Left colon (tissue), 2 donors: Measurements from ENCODE around the gene SKAP1. TPM values are rescaled to one million over a fixed set of nuclear protein-coding genes. Genes with fewer than 3 reads are reported as not detected.

Experiments used
- ATAC-seq: fragments of 200-7000 bp; cut with Tn5 transposase; one replicate; pipeline ENCODE4 v1.9.1; 2020; ENCODE audit warnings: mild to moderate bottlenecking, moderate library complexity
- DNase-seq, 2 donors: peaks; one replicate each; pipeline ENCODE4 v3.0.0-alpha.2; 2020
- intact Hi-C, 2 donors: fragments of 100-400 bp; cut with DNase I in 1 of 2; cut with micrococcal nuclease in 1 of 2; formaldehyde crosslinking; loops; one replicate each; pipeline versions ENCODE4 v1.11.2 to v1.14.0; 2022; cut with DNase I, micrococcal nuclease
- total RNA-seq, 2 donors: library from RNA; stranded (reverse); fragmentation: NEBNext Ultra II Directional; extraction: Animal tissue kit (Norgen Biotek cat#: 25700); gene quantifications; one replicate each; pipeline ENCODE4 v1.2.1, GENCODE V29; 2021
- donor health status: DM: no; HTN: no; CAD: no.
- donor health status: DM: yes; HTN: yes; CAD: no.

Gene SKAP1
- total RNA-seq, 2 donors from 2014 or later, result 1.2 to 2.5 TPM

DNA sequence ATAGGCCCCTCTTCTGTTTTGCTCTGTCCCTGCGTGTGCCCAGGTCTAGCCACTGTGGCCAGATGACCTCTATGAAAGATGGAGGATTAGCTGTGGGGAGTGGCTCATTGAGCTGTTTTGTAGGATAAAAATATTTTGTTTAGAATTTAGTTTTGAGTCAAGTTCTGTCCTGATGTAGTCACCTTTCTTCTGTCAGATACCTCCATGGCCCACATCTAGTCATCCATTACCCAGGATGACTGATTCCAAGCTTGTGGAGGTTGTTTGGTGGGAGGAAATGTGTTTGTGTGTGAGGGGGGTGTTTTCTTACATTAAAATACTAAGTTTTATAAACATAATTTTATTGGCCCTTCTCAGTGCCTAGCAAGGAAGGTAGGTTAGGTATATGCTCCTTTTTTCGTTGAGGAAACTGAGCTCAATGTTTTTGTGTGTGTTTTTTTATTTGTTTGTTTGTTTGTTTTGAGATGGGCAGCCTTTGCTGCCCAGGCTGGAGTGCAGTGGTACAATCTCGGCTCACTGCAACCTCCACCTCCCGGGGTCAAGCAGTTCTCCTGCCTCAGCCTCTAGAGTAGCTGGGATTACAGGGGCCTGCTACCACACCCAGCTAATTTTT, 306.1 kb downstream of the SKAP1 start:
- ATAC-seq (no peak), DNase-seq (no peak)
- intact Hi-C loops, result loop anchor here in 1 of 2 donors (5.0 kb wide), 1 partner anchor 97 kb away; no protein-coding TSS in a partner anchor

DNA sequence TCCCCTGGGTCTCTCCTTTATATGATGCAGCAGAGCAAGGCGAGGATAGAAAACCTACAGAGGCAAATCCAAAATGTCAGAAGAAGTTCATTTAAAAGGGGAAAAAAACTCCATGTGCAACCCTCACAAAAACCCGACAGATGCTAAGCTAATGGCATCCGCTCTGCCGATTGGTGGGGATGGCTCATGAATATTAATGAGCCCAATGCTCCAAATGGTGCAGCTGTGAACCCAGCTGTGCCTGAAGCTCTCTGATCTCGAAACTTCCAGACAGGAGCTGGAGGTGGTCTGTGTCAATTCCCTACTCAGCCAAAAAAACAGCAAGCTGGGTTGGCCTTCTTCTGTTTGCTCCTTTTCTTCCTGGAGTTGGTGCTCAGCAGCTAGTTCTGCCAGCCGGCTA, 306.9 kb downstream of the SKAP1 start:
- DNase-seq, result no peak
- intact Hi-C loops, result loop anchor here in 1 of 2 donors (5.0 kb wide), 1 partner anchor 96 kb away; no protein-coding TSS in a partner anchor
- ATAC-seq, result no peak

DNA sequence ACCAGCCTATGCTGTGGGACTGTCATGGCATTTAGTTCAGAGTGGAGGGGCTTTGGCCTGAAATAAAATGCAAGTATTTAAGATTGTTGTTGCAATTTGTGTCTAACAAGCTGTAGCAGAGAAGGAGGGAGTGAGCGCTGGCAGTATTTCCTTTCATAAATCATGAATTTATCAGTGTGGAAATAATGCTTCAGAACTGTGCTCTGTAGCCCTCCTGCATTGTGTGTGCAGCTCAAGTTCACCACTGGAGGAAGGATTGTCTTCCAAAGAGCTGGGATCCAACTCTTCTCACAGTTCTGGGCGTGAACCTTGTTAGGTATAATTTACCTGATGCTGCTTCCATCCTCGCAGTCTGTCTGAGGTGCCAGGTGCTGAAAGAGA, 307.4 kb downstream of the SKAP1 start:
- intact Hi-C loops, result loop anchor here in 1 of 2 donors (5.0 kb wide), 1 partner anchor 95 kb away; no protein-coding TSS in a partner anchor
- ATAC-seq, result no peak
- DNase-seq, result no peak

DNA sequence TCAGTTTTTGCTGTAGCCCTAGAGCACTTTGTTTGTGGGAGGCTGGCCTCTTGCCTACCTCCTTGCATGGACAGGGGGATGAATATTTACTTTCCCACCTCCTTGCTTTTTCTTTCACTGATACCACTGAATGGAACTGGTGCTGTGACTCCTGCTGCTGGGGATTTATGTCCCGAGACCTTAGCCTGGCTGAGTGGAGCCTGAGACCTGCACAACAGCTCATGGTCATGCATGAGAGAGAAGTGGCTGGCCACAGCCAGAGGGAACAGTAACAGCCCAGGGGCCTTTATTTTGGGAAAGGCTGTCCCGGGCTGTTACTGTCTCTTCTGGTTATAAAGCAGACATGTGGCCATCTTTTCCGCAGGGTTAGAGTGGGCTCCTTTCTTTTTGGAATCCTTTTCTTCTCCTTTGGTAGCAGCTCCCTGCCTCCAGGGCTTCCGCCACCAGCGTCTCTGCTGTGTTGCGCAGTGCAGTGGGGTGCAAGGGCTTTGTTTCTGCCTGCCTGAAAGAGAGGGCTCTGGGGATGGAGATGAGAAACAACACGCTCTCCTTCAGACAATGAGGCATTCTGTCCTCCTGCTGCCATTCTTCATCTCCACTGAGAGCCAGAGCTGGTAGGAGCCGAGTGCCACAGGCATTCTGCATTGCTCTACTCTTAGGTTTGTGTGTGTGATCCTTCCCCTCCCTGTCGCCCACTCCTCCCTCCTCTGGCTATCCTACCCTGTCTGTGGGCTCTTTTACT, 307.9 kb downstream of the SKAP1 start:
- ATAC-seq, result no peak
- intact Hi-C loops, result loop anchor here in 1 of 2 donors (5.0 kb wide), 1 partner anchor 95 kb away; no protein-coding TSS in a partner anchor
- no peak for DNase-seq

DNA sequence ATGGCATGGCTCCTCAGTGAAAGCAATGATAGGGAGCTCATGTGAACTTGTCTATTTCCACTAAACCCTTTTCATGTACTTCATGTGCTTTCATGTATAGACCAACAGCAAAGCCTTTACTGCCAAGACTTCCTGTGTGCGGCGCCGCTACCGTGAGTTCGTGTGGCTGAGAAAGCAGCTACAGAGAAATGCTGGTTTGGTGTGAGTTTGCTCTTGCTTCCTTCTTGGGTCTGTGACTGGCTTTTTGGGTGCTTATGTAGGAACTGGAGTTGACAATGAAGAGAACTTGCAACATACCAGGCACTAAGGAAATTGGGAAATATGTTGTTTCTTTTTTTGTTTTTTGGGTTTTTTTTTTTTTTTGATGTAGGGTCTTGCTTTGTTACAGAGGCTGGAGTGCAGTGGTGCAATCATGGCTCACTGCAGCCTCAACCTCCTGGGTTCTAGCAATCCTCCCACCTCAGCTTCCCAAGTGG, 316.8 kb downstream of the SKAP1 start:
- DNase-seq, result peak in 1 of 2 donors; percentile 36
- peak; percentile 26 for ATAC-seq
- intact Hi-C loops, result no loop called here

DNA sequence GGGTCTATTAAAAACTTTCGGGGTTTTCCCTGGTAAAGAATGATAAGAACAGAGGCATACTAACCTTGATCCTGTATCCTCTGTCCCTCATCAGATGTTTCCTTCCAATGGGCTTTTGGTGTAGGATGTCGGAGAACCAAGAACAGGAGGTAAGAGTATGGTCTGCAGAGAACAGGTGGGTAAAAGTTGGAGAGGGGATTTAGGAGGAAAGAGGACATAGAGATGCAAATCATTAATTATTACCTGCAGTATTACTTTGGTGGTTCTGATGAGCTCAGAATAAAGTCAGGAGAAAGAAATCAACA, 318.1 kb downstream of the SKAP1 start:
- intact Hi-C loops, result no loop called here
- DNase-seq (no peak), ATAC-seq (no peak)

DNA sequence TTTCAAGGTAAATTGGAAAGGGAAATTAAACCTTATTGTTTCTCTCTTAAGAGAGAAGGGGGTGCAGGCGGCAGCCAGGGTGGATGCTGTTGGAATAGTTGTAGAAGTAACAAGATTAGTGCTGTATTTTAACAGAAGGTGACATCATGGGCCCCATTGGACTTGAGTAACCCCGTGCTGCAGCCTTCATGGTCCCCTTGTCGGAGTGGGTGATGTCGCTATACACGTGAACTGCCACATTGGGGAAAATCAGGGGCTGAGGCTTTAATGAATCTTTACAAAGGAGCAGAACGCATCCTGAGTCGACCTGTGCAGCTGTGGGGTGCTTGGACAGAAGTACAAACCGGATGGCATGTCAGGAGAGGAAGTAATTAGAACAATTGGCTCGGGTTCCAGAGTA, 319.3 kb downstream of the SKAP1 start:
- DNase-seq, result no peak
- ATAC-seq, result no peak
- intact Hi-C loops, result no loop called here

DNA sequence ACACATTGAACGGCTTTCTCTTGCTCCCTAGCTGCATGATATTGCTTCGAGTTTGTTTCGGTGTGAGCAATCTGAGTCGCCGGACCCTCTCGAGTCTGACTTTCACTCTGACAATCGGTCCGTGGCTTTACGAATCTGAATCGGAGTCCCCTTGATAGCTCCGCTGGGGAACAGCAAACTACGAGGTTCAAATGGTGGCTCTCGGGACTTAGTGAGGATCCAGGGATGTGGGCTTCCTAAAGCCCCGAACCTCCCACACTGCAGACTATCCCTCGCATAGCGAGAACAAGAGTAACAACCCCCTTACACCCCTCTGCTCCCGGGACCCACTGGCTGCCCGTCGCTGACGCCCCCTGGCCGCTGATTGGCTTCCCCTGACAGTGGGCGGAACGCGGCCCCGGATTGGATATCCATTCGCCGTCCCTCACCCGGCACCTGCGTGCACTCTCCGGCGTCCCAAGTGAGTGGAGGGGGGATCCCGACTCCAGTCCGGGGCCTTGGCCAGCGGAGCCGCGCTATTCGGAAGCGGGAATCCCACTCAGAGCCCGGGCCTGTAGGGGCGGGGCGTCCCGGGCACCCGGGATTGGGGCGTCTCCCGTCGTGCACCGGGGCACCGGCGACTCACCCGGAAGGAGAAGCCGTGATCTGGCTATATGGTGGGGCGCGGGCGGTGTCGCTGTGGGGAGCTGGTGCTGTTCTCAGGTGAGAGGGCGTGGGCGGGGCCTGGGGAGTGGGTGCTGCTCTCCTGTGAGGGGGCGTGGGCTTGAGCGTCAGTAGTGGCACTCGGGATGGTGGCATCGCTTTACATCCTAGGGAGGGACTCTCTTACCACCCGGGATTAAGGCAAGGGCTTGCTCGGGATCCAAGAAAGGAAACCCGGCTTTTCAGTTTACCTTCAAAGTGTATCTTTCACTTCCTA, 322.6 kb downstream of the SKAP1 start, which contains the start of gene SNX11:
TSS of gene SNX11 (plus strand) at position 630 of the 919 bp plus-strand sequence. CDS start 4,278 bp downstream, outside the sequence.
- peak; percentile 97 for DNase-seq
- peak; percentile 96 for ATAC-seq

DNA sequence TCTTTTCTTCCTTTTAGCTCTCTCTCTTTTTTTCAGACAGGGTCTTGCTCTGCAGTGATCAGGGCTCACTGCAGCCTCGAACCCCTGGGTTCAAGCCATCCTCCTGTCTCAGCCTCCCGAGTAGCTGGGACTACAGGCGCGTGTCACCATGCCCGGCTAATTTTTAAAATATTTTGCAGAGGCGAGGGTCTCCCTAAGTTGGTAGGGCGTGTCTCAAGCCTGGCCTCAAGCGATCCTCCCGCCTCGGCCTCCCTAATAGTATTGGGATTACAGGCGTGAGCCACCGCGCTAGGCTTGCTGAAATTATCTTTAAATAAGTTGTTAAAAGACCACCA, 323.2 kb downstream of the SKAP1 start:
- intact Hi-C loops, result no loop called here
- ATAC-seq (no peak), DNase-seq (no peak)

More for the DNA sequence above, 322.6 kb downstream of the SKAP1 start, which contains the start of gene SNX11:
- intact Hi-C loops, result no loop called here

DNA sequence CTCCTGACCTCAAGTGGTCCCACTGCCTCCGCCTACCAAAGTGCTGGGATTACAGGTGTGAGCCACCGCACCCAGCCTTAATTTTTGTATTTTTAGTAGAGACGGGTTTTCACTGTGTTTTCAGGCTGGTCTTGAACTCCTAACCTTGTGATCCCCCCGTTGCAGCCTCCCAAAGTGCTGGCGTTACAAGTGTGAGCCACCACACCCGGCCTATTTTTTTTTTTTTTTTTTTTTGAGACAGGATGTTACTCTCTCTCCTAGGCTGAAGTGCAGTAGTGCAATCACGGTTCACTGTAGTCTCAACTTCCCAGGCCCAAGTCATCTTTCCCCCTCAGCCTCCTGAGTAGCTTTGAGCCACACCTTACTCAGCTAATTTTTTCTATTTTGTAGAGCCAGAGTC, 325.6 kb downstream of the SKAP1 start:
- DNase-seq (no peak), ATAC-seq (no peak)
- intact Hi-C loops, result no loop called here

DNA sequence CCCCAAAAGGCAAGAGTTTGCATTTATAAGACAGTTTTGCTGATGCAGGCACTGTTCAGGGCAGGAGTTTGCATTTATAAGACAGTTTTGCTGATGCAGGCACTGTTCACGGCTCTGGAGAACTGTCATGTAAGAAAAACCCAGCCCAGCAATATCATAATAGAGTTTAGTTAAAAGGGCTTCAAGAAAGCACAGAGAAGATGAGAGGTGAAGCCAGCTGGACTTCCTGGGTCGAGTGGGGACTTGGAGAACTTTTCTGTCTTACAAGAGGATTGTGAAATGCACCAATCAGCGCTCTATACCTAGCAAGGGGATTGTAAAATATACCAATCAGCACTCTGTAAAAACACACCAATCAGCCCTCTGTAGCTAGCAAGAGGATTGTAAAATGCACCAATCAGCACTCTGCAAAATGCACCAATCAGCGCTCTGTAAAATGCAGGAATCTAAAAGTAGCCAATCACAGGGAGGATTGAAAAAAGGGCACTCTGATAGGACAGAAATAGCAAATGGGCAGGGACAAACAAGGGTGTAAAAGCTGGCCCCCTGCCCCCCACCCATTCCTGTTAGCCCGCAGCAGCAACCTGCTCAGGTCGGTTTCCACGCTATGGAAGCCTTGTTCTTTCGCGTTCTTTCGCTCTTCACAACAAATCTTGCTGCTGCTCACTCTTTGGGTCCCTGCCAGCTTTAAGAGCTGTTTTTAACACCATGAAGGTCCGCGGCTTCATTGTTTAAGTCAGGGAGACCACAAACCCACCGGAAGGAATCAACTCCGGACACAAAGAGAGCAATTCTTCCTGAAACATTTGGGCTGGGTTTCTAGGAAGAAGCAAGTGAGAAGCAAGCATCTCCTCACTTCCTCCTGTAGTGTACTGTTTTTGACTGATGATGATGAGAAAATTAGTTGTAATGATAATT, 327.0 kb downstream of the SKAP1 start:
- no peak for ATAC-seq
- intact Hi-C loops, result no loop called here
- no peak for DNase-seq

DNA sequence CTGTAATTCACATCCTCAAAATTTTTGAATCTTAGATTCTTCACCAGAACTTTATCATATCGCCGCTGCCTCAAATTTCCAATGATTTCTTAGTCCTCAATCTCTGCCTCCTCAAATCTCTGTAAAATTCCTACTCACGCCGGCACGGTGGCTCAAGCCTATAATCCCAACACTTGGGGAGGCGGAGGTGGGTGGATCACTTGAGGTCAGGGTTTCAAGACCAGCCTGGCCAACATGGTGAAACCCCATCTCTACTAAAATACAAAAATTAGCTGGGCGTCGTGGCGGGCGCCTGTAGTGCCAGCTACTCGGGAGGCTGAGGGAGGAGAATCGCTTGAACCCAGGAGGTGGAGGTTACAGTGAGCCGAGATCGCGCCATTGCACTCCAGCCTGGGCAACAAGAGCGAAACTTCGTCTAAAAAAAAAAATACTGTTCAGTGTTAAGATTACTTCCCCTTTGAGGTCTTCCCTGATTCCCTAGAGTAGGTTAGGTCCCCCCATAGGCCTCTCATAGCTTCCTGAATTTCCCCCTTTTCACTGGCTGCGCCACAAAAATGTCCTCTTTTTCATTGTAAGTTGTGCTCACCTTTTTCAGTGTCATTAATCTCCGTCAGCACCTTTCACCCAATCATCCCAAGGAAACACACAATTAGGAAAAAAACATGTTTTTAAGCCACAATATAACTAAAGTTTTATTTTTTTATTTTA, 327.8 kb downstream of the SKAP1 start:
- intact Hi-C loops, result no loop called here
- ATAC-seq, result no peak
- no peak for DNase-seq

DNA sequence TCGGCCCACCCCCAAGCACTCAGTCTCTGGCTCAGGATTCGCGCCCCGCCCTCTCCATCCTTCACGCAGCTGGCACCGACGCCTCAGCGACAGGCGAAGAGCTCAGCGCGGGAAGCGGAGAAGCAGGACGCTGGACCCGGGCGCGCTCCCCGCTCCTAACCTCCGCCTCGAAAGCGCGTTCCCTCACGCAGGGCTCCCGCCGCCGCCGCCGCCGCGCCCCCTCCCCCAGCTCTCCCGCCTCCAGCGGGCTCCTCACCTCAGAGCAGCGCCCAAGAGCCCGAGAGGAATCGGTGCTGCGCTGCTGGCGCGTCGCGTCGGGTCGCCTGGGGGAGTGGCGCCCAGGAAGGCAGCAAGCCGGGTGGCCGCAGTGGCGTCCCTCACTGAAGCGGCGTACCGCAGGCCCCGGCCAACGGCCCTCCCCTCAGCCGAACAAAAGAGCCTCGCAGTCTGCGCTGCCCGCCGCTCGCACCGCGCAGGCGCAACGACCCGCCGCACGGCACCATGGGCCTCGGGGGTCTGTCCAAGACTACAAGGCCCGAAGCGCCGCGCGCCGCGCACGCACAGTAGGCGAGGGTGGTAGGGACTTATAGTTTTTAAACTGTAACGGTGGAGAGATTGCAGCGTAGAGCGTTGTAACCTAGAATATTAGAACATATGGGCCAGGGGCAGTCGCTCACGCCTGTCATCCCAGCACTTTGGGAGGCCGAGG, 328.8 kb downstream of the SKAP1 start, which contains the start of gene CBX1:
TSS of gene CBX1 (minus strand) at position 467 of the 709 bp plus-strand sequence. CDS start 24,474 bp downstream, outside the sequence.
- ATAC-seq, result peak; percentile 96
- DNase-seq, result peak; percentile 95 to 96
- intact Hi-C loops, result no loop called here

DNA sequence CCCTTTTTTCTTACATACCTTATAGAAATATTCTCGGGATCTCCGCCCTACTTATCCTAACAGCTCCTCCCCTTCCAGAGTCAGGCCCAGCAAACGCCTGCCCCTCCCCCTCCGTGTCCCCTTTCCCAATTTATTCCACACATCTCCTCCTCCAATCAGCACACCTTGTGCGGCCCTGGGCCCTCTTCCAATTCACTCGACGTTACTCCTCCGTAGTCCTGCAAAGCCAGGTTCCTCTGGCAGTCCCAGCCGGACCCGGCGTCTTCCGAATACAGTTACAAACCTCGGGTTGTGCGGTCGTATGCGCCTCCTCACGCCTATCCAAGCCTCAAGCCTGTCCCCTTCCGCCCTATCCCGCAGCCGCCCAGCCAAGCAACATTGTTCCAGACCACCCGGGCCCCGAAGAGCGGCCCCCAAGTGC, 329.4 kb downstream of the SKAP1 start:
- ATAC-seq (peak; percentile 36), DNase-seq (peak; percentile 60 to 67)
- intact Hi-C loops, result no loop called here

DNA sequence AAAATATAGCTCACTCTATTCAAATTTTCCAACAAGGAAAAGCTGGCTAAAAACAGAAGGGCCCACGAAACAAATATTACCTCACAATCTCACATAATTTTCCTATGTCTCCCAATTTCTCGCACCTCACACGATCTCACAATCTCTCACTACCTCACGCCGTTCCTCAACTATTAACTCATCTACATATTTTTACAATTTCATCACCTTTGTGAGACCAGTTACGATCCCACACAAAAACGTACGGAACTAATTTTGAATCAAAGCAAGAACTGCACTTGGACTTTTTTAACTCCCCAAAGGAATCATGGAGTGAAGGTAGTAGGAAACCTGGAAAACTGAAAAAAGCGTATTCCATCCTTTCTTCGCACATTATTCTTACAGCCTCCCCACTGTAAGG, 329.9 kb downstream of the SKAP1 start:
- ATAC-seq, result no peak
- intact Hi-C loops, result no loop called here
- no peak for DNase-seq

DNA sequence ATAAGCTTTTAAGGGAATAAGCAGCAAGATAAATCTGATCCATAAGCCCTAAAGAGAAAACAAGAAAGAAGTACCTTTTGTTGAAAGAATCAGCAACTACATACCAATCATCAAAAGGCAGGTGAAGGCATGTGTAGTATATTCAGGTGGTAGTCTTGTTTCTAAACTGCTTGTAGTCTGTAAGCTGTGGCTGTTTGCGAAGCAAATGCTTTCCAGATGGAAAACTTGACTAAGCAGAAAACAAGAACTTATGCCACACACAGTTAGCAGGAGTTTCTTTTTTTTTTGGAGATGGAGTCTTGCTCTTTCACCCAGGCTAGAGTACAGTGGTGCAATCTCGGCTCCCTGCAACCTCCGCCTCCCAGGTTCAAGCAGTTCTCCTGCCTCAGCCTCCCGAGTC, 334.4 kb downstream of the SKAP1 start:
- intact Hi-C loops, result no loop called here

More for the DNA sequence above, 334.4 kb downstream of the SKAP1 start:
- ATAC-seq, result no peak
- no peak for DNase-seq
